ENCODE results near the gene POLL.

DNA sequence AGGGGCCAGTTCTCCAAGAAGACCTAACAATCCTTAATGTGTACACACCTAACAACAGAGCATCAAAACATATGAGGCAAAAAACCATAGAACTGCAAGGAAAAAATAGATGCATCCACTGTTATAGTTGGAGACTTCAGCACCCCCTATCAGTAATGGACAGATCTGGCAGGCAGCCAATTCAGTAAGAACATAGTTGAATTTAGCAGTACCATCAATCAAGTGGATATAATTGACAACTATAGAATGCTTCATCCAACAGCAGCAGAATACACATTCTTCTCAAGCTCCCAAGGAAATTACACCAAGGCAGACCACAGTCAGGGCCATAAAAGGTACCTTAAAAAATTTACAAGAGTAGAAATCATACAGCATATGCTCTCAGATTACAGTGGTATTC lies 42.2 kb downstream of the POLL start:
- TF ChIP-seq, protein P1, sequence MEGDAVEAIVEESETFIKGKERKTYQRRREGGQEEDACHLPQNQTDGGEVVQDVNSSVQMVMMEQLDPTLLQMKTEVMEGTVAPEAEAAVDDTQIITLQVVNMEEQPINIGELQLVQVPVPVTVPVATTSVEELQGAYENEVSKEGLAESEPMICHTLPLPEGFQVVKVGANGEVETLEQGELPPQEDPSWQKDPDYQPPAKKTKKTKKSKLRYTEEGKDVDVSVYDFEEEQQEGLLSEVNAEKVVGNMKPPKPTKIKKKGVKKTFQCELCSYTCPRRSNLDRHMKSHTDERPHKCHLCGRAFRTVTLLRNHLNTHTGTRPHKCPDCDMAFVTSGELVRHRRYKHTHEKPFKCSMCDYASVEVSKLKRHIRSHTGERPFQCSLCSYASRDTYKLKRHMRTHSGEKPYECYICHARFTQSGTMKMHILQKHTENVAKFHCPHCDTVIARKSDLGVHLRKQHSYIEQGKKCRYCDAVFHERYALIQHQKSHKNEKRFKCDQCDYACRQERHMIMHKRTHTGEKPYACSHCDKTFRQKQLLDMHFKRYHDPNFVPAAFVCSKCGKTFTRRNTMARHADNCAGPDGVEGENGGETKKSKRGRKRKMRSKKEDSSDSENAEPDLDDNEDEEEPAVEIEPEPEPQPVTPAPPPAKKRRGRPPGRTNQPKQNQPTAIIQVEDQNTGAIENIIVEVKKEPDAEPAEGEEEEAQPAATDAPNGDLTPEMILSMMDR (conservative IDR thresholded peaks at IDR 0.05) = no peak
- TF ChIP-seq EZH2 (IDR thresholded peaks at IDR 0.05; ENCODE audit: low read depth) = no peak

All from PC-9 (cell line).